A172 (cell line): ENCODE data around the gene SCNN1B. TPM values are rescaled to one million over a fixed set of nuclear protein-coding genes. Genes with fewer than 3 reads are reported as not detected.
"Not testable (repeated sequence)": the region's sequence is repeated elsewhere in the genome, so short reads cannot be mapped to it uniquely, and the experiment has no call there.

Source experiments
- DNase-seq: peaks from one replicate; pipeline ENCODE4 v3.0.0-alpha.2; 2015; ENCODE audit warnings: low spot score
- total RNA-seq: library from RNA; depleted of rRNA; stranded (reverse); fragments of >200 nt; shearing (Covaris generic); gene quantifications from 2 replicates; pipeline ENCODE4 v1.2.3, GENCODE V29; 2014

The SCNN1B gene
- total RNA-seq, 1 experiment from 2014 or later = not detected

DNA sequence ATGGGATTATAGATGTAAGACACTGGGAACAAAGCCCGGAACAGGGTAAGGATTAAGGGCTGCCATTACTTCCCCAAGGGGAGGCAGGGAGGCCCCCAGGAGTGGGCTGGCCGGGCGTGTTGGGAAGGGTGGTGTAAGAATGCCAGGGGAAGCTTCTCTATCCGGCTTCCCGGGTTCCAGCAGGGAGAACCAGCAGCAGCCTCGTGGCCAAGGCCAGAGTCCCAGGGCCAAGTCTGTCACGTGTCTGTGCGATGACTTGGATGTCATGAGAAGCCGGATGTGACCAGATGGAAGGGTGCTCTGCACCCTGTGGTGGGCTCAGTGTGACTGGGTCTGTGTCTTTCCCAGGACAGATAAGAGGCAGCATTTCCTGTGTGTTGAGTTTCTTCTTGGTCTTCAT, 52.1 kb downstream of the SCNN1B start:
- DNase-seq = no peak

DNA sequence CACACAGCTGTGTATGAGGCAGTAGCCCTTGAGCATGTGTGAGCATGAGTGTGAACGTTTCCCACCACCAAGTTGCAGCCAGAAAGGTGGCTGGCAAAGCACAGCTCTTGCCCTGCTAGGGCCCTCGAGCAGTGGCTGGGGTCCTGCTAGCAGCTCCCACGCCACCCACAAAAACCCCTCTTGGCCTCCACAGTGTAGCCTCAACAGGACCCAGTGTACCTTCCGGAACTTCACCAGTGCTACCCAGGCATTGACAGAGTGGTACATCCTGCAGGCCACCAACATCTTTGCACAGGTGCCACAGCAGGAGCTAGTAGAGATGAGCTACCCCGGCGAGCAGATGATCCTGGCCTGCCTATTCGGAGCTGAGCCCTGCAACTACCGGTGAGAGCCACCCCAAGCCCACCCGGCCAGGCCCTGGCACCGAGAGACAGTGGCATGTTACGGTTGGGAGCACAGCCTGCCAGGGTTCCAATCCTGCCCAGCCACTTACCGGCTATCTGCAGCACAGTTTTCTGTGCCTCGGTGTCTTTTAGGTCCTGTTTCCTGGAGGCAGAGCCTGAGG, 53.1 kb downstream of the SCNN1B start:
- DNase-seq = no peak

DNA sequence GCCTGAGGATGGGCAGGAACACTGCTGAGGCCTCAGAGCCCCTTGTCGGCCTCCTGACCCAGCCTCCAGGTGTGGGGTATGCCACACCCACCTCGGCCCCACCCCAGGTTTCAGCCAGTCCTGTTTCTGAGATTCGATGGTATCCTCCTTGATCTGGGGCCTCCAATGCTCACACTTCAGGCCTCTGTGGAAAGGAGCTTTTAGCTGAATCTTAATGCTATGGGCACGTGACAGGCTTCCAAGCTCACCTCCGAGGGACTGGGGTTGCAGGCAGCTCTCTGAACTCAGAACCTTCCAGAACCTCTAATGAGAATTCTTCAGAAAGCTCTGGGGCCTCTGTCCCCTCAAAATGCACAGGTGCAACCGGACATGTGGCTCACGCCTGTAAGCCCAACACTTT, 54.8 kb downstream of the SCNN1B start:
- DNase-seq = no peak

DNA sequence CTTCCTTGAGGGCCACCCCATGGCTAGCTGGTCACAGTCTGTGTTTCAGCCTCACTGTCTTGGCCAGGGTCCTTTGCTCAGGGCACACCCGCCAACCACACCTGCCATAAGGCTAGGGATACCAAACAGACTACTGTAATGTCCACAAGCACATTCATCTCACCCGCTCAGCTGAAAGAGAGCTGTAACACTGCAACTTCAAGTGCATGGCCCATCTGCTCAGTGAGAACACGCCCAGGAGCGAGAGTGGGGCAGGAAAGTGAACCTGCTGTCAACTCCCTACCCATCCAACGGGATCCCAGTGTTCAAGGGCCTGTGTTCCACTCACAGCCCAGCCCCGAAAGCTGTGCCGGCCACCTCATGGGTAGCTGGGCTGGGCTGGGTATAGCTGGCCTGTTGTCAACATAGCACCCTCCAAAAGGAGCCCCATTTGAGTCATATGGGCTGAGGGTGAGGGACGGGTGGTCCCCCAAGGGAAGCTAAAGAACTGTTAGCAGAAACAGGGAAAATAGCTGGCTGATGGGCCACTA, 55.7 kb downstream of the SCNN1B start:
- DNase-seq = no peak

DNA sequence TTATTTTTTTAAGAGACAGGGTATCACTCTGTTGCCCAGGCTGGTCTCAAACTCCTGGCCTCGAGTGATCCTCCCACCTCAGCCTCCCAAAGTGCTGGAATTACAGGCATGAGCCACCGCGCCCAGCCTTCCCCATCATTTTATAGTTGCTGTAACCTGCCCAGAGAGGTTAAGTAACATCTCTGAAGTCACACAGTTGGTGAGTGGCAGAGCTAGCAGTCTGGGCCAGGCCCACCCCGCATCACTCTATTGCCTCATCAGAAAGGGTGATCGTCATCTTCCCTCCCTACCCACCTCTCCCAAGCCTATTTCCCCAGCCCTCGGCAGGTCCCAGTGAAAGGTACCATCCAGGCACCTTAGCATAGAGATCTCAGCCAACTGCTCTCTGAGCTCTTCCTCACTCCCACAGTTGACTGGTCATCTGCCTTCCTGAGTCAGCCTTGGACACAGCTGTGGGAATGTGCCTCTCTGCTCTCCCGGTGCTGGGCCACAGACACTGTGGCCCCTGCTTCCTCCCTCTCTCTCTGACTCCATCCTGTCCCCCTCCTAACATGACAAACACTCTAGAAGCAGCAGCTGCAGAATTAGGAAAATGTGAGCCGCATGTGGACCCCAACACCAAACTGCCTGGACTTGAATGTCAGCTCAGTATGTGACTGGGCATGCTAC, 57.1 kb downstream of the SCNN1B start:
- peak; percentile 33 for DNase-seq

DNA sequence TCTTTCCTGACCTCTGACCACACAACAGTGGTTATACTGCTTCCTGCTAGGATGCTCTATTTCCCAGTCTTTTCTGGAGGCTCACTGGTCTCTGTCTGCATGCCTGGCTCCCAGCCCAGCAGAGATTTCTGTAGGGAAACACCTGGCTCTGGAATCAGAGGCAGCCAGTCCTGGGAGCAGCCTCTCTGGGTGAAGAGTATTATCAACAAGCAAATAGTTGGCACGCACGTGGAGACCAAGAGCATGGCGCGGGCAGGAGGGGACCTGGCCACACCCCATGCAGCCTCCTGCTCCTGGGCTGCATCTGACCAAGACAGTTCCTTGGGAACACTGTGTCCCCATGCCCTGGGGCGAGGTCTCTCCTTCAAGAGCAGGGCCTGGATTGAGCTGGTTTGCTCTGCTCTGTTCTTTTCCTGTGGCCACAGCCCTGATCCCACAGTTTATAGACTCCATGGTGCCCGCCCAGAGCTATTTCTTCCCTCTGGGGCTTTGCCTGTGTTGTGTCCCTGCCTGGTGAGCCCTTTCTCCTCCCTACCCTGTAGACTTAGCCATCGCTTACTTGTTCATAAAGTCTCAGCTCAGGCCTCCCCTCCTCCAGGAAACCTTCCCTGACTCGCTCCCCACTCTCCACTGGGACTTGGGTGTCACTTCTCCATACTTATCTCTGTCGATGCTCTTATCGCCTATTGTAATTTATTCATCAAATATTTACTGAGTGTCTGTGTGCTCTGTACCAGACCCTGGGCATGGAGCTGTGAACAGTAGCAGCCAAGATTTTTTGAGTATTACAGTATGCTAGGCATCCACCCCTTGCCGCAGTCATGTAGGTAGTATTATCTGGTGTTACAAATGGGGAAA, 60.6 kb downstream of the SCNN1B start:
- DNase-seq = peak; percentile 41

DNA sequence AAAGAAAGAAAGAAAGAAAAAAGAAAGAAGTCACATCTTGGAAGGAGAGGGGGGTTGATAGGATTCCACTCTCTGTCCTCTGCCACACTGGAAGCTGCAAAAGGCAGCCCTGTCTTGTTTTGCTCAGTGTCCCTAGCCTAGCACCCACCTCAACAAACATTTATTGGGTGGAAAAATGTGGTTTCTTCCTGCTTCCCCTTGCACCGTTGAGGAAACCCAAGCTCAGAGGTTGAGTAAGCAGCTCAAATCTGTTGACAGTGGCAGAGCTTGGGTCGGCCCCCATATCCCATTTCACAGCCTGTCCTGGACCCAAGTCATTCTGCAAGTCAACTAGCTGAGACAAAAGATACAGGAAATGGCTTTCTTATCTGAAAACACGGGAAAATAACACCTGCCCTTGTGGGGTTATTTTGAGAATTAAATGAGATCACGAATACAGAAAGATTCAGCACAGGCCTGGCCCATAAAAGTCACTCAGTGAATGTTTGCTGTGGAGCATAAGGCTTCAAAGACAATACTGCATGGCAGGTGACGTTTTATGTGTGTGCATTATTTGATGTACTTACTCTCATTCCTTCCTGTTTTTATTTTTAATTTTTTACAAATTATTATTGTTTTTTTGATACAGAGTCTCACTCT, 63.6 kb downstream of the SCNN1B start:
- no peak for DNase-seq

DNA sequence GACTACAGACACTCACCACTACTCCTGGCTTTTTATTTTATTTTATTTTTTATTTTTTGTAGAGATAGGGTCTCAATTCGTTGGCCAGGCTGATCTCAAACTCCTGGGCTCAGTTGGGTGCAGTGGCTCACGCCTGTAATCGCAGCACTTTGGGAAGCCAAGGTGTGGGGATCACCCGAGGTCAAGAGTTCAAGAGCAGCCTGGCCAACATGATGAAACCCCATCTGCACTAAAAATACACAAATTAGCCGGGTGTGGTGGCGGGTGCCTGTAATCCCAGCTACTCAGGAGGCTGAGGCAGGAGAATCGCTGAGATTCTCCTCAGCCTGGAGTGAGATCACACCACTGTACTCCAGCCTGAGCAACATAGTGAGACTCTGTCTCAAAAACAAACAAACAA, 64.2 kb downstream of the SCNN1B start:
- DNase-seq = not testable (repeated sequence)

DNA sequence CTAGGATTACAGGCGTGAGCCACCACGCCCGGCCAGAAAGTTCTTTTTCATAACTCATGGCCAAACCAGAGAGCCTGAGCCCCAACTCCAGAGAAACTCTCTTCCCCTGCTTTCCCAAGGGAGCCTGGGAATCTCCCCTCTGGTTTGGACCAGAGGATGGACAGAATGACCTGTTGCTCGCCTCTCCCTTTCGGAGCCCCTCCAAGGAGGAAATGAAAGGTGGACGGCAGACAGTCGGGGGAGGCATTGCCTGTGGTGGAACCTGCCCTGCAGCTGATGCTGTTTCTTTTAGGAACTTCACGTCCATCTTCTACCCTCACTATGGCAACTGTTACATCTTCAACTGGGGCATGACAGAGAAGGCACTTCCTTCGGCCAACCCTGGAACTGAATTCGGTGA, 65.5 kb downstream of the SCNN1B start:
- no peak for DNase-seq

DNA sequence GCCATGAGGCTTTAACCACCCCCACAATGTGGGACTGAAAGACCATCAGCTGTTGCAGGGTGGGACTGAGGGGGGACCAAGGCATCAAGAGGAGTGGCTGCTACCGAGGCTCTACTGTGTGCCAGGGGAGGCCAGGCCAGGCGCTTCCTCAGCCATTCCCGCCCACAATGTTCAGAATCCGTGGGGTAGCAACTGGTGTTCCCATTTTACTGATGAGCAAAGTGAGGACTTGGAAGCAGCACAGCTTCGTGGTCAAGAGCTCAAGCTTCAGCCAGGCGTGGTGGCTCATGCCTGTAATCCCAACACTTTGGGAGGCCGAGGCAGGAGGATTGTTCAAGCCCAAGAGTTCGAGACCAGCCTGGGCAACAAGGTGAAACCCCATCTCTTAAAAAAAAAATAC, 65.9 kb downstream of the SCNN1B start:
- no peak for DNase-seq

DNA sequence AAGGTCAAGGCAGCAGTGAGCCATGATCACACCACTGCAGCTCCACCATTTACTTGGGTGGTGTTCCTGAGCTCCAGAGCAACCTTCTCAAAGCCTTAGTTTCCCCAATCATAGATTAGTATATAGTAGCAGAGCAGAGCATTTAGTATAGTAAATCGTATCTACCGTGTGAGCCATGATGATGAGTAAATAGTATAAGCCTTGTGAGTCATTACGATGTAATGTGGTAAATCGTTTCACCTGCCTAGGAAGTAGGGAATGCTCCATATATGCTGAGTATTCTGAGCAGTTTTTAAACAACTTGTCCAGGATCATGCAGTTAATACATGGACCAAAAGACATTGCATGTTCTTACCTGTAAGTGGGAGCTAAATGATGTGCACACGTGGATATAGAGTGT, 66.4 kb downstream of the SCNN1B start:
- peak; percentile 64 for DNase-seq

DNA sequence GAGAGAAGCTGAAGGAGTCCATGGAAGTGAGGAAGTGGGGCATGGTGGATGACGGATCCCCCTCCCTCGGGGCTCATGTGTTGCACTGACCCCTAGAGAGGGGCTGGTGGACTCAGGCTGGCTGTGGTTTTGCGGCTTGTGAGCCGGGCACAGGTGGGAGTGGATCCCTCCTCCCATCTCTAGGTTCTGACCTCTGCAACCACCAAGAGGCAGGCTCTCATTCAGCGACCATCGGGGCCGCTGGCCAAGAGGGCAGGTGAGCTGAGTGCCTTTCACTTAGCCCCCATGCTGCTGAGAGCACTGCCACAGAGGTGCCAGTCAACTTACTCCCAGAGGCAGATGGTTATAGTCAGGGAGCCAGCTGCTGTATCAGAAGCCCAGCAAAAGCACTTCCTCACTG, 67.3 kb downstream of the SCNN1B start:
- no peak for DNase-seq

DNA sequence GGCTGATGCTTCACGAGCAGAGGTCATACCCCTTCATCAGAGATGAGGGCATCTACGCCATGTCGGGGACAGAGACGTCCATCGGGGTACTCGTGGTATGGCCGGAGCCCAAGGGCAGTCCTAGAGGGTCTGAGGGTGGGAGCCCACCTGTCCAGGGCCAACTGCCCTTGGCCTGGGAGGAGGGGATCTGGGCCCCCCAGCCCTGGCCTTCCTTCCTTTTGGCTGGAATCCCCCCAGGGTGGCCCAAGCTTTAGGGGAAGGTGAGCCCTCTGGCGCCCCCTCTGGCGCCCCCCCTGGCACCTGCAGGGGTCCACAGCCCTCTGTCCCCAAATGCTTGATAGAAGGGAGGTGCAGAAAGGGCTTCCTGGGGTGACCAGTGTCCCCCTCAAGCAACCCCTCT, 69.3 kb downstream of the SCNN1B start:
- DNase-seq = no peak

DNA sequence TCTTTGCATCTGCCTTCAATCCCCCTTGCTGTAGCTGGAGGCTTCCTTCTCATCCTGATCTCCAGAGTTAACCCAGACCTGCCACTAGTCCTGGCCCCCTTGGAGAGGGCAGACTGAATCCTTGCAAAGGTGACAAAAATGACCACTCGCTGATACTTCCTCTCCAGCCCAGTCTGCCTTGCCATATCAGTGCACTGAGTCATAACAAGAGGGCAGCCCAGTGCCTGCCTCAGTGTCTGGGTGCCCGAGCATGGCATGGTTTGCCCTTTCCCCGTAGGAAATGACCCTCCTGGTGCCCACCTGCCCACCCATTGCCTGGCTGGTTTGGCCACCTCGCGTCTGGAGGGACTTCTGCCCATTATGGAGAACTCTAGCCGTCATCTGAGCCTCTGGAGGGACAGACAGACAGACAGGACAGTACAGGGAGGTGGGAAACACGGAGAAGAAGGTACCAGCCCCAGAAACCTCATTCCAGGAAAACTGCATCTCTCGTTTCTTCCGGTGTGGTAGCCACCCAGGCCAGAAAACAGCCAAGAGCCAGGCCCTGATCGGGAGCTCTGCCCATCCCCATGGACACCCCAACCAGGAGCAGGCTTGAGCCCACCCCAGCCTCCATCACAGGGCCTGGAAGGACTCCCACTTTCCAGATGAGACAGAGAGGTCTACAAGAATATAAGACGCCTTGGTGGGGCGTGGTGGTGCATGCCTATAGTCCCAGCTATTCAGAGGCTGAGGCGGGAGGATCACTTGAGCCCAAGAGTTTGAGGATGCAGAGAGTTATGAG, 71.5 kb downstream of the SCNN1B start:
- no peak for DNase-seq

DNA sequence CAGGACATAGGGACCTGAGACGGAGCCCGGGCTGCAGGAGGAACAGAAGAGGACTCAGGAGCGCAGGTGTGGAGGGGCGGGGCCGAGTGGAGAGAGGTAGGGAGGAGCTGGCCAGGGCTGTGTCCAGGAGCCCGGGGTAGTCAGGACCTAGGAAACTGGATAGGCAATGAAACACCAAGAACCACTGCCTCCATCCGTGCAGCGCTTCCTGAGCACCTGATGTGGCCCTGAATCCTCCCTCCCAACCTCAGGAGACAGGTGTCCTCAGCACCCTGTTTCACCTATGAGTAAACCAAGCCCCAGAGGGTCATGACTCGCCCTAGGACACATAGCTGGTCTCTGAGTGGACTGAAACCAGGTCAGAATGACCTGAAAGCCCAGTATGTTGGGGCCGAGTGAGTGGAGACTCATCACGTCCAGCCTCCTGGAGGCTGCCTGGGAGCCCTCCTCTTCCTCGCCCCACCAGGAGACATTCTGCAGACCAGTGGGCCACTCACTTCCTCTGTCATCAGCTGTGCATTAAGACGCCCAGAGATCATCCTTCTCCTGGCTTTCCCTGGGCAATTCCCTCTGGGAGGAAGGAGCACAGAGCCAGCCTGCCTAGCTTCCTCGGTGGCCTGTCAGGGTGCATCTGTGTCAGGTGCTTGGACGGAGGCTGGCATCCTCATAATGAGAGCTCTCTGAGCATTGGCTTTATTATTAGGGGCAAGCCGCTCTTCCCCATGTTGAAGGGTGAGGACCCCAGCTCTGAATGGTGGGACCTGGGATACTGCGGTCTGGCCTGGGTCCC, 72.8 kb downstream of the SCNN1B start:
- no peak for DNase-seq

DNA sequence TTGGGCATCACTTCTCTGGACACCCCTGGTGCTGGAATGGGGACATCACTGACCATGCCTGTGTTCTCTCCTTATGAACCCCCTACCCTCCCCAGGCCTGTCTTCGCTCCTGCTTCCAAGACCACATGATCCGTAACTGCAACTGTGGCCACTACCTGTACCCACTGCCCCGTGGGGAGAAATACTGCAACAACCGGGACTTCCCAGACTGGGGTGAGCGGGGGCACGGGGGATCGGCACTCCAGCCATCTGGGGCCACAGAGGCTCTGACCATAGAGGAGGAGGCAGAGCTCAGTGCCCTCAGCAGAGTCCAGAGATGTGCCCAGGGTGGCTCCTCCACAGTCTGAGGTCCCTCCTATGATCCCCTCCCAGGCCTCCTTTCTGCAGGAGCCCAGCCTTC, 73.5 kb downstream of the SCNN1B start:
- no peak for DNase-seq

DNA sequence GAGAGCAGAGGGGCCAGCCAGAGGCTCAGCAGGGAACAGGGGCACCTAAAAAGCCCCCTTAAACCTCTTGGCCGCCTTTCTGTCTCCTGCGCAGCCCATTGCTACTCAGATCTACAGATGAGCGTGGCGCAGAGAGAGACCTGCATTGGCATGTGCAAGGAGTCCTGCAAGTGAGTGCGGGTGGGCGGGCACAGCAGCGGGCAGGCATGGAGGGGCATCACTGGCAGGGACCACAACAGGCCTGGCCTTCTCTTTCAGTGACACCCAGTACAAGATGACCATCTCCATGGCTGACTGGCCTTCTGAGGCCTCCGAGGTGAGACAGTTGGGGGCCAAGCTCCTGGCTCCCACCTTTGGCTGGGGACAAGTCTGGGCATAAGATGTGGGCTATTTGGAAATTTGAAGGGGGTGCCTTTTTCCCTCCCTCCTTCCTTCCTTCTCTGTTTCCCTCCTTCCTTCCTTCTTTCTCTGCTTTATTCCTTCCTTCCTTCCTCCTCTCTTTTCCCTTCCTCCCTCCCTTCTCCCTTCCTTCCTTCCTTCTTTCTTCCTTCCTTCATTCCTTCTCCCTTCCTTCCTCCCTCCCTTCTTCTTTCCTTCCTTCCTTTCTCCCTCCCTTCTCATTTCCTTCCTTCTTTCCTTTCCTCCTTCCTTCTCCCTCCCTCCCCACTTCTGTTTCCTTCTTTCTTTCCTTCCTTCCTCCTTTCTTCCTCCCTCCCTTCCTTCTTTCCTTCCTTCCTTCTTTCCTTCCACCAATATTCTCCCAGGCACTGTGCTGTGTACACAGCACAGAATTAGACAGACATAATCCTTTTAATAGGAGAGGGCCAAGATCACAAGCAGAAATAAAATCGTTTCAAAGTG, 75.2 kb downstream of the SCNN1B start:
- no peak for DNase-seq

DNA sequence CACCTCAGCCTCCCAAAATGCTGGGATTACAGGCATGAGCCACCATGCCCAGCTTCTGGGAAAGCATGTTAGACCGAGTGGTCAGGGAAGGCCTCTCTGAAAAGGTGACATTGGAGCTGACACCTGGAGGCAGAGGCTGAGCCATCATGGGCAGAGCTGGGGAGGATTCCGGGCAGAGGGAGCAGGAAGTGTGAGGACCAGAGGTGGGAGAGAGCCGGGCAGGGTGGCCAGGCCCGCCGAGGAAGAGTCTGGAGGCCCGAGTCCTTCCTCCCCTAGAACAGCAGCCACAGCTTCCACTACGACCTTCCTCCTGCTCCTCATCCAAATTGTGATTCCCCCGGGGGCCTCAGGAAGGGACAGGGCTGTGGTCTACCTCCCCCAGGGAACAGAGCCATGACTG, 76.2 kb downstream of the SCNN1B start:
- no peak for DNase-seq

DNA sequence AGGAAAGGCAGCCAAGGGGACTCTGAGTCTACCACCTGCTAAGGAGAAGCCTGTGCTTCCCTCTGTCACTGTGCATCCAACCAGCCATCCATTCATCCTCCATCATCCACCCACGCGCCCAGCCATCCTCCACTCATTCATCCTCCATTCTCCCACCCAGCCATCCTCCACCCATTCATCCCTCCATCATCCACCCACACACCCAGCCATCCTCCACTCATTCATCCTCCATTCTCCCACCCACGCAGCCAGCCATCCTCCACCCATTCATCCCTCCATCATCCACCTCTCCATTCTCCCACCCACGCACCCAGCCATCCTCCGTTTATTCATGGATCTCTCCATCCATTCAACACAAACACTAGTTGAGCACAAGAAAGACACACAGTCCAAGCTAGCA, 76.8 kb downstream of the SCNN1B start:
- no peak for DNase-seq

DNA sequence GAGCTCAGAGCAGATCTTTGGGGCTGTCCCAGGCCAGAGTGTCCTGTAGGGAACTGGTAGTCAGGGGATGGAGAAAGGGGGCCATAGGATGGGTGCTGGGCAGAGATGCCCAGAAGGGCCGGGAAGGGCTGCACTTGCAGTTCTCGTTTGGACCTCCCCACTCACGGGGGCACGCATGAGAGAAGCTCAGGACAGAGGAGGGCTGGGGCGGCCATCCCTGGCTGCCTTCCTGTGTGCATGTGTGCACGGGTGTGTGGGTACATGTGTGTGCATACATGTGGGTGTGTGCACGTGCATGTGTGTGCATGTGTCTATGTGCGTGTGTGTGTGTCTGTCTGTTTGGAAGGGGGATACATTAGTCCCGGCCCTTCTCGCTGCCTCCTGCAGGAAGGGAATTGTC, 77.6 kb downstream of the SCNN1B start:
- DNase-seq = no peak
